GM18517 (cell line): ENCODE data around the gene SLC5A6.
"Not testable (repeated sequence)": the region's sequence is repeated elsewhere in the genome, so short reads cannot be mapped to it uniquely, and the experiment has no call there.

Source experiments
- ATAC-seq: cut with Tn5 transposase; IDR thresholded peaks from one replicate; pipeline ENCODE4 v1.9.1; 2021; ENCODE audit warnings: mild to moderate bottlenecking, moderate library complexity; ENCODE audit not compliant: unreplicated experiment

The SLC5A6 gene

DNA sequence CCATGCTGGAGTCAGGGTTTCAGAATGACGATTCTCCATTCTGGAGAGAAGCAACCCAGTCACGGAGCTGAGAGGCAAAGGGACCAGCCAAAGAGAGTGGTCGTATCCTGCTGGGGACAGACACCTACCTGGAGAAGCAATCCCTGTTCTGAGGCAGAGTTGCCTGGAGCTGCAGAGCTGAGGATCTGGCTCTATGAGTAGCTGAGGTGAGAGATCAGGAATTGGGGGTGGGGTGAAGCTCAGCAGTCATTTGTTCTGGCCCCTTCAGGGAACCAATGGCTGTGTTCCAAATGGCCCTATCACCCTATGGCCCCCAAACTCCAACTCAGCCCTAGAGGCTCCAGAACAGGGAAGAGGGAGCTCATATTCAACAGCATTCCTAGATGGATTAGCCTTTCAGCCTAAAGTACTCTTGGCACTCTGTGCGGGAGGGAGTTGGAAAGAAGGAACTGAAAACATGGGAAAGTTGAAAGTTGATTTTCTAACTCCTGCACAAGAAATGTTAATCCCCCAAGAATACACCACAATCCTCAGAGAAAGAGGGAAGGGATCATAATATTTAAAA, 3.5 kb downstream of the SLC5A6 start:
- no peak for ATAC-seq

DNA sequence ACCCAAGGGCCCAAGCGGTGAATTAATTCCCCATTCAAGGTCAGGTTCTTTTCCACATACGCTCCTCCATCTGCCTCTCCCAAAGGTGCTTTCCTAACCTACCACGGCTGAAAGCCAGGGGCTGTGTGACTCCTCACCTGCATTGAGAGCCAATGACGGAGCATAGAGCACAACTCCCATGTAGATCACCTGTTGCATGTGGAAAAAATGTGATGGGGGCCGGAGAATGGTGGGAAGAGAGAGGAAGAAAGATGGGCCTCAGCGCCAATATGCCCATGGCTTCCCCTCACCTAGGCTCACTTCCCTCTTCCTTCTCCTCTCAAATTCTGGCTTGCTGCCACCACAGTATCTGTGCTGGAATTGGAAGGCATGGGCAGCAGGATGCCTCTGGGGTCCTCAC, 5.7 kb downstream of the SLC5A6 start:
- no peak for ATAC-seq

GRCh38 chr2:27205206-27205605, 6.9 kb downstream of the SLC5A6 start:
- ATAC-seq: no peak

GRCh38 chr2:27204566-27204965, 7.5 kb downstream of the SLC5A6 start:
- ATAC-seq: no peak

- ATAC-seq: no peak
Measured at GRCh38 chr2:27203741-27204140, 8.3 kb downstream of the SLC5A6 start.

DNA sequence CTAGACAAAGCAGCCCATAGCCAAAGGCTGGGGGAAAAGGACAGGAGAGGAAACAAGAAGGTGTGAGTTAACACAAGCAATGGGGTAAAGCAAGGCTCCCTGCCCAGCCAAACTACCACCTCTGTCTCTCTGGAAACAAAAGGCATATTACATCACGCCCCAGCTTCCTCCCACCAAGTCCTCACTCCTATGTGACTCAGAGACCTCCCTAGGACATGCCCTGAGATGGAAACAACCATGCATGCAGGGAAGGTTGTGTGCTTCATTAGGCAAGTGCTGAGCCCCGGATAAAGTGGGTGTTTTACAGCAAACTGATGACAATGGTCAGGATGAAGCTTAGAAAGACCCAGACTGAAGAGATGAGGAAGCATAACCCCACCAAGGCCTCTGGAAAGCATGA, 9.2 kb downstream of the SLC5A6 start:
- ATAC-seq: no peak

DNA sequence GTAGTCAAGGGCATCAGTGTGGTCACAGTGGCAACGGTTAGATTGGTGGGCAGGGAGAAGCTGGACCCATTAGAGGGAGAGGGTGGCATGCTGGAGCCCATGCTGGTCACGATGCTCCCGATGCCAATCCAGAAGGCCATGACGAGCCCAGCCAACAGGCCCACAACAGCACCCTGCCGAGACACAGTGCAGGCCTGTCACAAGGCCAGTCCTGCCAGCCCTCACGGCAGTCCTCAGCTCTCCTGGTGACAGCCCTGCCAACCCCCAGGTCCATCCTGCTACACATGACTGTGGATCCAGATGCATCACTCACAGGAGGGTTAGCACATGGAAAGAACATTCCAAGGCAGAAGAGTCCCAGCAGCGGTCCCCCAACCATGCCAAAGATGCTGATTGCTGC, 10.4 kb downstream of the SLC5A6 start:
- no peak for ATAC-seq

GRCh38 chr2:27199241-27199640, 12.8 kb downstream of the SLC5A6 start:
- no peak for ATAC-seq

GRCh38 chr2:27198627-27199026, 13.4 kb downstream of the SLC5A6 start:
- no peak for ATAC-seq

GRCh38 chr2:27198068-27198467, 14.0 kb downstream of the SLC5A6 start:
- not testable (repeated sequence) for ATAC-seq

DNA sequence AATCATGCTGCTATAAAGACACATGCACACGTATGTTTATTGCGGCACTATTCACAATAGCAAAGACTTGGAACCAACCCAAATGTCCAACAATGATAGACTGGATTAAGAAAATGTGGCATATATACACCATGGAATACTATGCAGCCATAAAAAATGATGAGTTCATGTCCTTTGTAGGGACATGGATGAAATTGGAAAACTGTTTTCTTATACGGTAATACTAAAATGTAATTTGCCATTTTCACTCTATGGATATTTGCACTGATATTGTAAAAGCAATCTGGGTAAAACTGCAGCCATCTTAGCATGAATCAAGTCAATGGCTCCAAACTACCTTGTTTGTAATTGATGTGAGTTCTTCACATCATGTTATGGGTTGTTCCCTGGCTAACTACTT, 16.3 kb downstream of the SLC5A6 start:
- ATAC-seq: not testable (repeated sequence)

- ATAC-seq: no peak
Measured at GRCh38 chr2:27194538-27195354, 17.3 kb downstream of the SLC5A6 start.

DNA sequence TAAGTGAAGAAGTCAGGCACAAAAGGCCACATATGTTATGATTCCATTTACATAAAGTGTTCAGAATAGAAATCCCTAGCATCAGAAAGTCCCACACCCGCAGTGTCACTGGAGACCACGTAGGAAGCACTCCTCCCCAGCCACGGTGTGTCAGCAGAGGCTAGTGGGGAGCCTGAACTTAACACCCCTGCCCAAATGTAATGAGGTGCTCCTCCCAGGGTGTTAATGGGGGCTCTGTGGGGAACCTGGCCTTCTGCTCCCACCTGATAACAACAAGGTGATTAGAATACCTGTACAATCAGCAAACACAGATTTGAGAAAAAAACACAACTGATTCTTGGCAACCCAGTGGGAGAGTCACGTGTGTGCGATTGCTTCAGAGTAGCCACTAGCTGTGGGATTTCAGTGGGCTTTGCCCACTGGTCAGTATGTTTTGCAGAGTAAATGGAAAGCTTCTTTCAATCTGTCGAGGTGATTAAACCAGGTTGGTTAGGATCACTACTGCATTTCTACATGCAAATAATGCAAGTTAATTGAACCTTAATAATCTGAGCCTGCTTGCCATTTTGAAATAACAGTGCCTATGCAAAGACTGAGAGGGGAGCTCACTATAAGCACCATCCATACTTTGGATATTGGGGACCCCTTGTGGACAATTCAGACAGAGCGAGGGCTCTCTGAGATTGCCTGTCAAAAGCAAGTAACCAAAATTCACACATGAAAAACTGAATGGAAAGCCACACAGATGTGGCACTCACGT, 20.8 kb downstream of the SLC5A6 start:
- ATAC-seq: no peak

DNA sequence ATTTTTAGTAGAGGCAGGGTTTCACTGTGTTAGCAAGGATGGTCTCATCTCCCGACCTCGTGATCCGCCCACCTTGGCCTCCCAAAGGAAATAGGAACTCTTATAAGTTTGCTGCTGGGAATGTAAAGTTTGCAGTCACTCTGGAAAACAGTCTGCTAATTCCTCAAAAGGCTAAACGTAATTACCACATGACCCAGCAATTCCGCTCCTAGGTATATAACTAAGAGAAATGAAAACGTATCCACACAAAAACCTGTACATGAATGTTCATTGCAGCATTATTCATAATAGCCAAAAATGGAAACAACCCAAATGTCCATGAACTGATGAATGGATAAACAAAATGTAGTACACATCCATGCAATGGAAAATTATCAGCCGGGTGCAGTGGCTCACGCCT, 22.1 kb downstream of the SLC5A6 start:
- no peak for ATAC-seq

- no peak for ATAC-seq
Measured at GRCh38 chr2:27186613-27187345, 25.3 kb downstream of the SLC5A6 start.

GRCh38 chr2:27185331-27186026, 26.6 kb downstream of the SLC5A6 start:
- no peak for ATAC-seq

GRCh38 chr2:27184115-27184514, 28.0 kb downstream of the SLC5A6 start:
- ATAC-seq: no peak

DNA sequence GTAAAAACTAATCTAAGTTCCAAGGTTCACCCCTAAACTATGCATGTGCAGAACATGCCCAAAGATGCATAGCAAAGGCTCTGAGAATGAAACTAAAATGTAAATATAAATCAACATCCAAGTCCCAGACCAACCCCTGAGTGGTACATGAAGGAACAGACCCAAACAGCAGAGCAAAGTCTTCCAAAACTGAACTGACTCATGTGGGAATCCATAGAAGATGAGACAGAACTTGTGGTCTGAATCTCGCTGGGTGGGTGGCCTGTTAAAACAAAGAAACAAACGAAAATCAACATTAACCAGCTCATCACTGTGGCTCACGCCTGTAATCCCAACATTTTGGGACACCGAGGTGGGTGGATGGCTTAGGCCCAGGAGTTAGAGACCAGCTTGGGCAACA, 29.7 kb downstream of the SLC5A6 start:
- ATAC-seq: no peak

DNA sequence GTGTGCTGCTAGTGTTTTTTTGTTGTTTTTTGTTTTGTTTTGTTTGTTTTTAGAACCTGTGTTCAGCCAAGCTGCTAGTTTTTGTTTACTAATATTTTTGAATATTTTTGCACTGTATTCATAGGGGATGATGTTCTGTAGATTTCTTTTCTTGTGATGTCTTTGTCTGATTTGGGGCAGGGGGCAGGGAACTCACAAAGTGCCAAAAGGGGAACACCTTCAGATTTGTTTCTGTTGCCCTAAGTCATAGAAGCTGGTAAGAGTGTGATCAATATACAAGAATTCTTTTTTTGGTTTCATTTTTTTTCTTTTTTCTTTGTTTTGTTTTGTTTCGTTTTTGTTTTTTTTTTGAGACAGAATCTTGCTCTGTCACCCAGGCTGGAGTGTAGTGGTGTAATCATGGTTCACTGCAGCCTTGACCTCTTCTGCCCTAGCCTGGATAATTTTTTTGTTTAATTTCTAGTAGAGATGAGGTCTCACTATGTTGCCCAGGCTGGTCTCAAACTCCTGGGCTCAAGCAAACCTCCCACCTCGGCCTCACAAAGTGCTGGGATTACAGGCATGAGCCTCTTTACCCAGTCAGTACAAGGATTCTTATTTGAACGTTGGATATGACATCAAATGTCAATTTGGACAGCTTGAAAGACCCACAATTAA, 32.6 kb downstream of the SLC5A6 start:
- no peak for ATAC-seq

DNA sequence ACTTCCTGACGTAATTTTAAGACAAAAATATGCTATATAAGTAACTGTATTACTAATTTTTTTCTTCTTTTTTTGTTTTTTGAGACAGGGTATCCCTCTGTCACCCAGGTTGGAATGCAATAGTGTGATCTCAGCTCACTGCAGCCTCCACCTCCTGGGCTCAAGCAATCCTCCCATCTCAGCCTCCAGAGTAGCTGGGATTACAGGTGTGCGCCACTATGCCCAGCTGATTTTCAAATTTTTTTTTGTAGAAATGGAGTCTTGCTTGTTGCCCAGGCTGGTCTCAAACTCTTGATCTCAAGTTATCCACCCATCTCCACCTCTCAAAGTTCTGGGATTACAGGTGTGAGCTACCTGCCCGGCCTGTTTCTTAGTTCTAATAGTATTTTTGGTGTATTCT, 33.6 kb downstream of the SLC5A6 start:
- ATAC-seq: no peak
